NOMO-1 treated with dmso at 0.1 percent for 144 hours (cell line): ENCODE results near the gene LCLAT1.

Experiments
- DNase-seq: peaks from one replicate; lab custom pipeline; 2025; ENCODE audit not compliant: unreplicated experiment; lab: John Stamatoyannopoulos, UW

The LCLAT1 gene

DNA sequence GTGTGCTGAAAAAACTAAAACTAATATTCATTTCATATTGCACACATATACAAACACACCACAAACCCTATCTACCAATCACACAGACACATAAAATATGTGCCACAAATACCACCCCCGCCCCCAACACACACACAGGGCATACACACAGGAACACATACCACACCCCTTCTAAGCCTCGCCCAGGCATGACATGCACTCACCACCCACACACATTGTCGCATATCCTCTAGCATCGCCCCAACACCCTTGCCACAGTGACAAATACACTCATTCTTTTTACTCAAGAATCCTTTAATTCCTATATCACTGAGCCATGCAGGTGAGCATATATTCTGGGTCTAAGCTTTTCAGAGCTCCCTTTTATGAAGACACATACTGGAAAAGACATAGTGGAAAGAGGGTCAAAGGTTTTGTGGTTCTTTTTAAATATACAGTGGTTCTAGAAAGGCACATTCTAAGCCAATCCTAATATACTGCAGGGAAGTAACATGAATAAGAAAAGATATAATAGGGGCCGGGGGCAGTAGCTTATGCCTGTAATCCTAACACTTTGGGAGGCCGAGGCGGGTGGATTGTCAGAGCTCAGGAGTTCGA is 24.5 kb upstream of the LCLAT1 start:
- no peak for DNase-seq

DNA sequence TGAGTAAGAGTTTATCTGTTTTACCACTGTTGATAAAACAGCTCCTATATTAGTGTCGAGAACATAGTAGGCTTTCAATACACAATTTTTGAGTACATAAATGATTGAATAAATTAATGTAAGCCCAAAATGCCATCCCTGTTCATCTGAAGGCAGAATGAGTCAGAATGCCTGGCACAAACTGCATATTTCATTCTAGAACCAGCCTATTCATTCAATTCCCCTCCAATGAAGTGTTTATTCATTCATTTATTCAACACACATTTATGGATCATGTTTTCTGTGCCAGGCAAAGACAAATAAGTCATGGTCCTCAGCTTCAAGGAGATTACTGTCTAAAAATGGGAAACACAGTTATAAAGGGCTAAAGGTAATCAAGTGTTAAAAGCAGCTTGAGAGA is 22.8 kb upstream of the LCLAT1 start:
- no peak for DNase-seq

DNA sequence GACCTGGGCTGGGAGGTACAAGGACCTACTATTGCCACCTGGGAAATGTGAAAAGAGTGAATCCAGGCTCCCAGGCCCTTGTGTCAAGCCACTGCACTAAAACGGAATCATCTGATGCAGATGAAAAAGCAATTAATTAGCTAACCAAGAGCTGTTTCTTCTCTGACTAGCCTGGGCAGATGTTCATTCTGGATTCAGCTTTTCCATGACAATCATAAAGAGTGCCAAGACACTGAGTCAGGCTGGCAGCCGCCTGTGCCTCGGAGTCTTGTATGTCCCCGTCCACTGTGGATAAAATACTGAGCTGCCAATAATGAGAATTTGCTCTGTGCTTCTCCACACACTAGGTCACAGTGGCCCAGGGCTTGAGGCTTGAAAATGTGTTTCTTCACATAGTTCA is 21.7 kb upstream of the LCLAT1 start:
- no peak for DNase-seq

DNA sequence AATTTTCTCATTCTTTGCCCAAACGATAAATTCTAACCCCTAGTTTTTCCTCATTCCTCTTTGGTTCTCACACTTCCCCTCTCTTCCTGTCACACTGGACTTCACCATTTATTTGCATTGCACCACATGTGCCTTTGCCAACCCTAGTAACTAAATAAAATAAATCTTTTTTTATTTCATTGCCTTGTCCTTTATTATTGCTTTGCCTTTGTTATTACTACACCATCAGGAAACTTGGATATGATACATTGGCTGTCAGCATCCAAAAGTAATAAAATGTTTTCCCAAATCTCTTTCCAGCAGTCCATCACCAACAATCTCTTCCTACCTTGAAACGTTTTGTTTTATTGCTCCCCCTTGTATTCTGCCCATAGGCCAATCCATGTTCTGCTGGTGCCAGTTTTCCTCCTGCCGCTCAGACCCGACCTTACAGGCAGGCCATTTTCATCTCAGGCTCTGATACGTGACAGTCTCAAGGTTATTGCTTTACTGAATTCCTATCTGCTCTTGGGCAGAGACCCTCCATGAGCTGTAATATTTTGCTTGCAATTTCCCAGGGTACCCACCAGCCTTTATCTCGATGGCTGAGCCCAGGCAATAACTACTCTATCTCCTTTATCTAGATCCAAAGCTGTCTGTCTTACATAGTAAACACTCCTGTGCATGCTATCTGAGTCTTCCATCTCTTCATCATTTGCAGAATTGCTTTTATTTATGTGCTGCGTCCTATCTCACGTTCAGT is 19.3 kb upstream of the LCLAT1 start:
- DNase-seq = no peak

DNA sequence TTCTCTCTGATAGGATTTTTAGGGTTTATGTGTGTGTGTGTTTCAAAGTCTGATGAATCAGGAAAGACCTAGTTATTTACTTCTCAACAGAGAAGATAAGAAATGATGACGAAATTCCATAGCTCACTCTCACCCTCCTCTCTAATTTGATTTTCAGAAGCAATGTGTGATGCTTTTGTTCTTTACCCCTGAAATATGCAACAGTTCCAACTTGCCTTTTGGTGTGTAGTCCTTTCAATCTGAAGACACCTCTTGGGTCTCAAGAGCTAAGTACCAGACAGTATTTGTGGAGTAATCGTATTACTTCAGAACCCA is 18.7 kb upstream of the LCLAT1 start:
- no peak for DNase-seq

DNA sequence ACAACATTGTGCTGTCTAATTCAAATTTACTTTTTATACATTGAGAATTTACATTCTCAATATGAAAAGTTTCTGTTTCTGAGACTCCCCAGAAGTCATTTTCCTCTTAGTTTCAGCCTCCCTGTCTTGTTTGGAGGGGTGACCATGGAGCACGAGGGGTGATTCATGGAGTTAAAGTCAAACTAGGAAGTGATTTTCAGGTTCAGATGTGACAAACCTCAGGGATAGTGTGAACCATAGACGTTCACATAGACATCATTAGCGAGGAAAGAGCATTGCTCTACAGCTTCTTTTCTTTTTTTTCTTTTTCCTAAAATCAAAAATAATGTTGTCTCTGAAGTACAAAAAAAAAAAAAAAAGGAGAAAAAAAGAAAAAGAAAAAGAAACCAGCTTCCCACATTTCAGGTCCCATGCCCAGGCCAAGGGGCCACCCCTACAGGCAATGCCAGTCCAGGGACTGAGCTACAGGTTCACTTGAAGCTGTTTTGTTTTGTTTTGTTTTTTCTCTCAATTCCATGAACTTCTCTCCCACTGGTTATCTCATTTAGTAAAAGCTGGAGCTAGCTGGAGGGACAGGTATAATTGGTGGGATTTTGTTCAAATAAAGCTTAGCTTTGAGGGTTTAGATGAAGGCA is 18.1 kb upstream of the LCLAT1 start:
- no peak for DNase-seq

DNA sequence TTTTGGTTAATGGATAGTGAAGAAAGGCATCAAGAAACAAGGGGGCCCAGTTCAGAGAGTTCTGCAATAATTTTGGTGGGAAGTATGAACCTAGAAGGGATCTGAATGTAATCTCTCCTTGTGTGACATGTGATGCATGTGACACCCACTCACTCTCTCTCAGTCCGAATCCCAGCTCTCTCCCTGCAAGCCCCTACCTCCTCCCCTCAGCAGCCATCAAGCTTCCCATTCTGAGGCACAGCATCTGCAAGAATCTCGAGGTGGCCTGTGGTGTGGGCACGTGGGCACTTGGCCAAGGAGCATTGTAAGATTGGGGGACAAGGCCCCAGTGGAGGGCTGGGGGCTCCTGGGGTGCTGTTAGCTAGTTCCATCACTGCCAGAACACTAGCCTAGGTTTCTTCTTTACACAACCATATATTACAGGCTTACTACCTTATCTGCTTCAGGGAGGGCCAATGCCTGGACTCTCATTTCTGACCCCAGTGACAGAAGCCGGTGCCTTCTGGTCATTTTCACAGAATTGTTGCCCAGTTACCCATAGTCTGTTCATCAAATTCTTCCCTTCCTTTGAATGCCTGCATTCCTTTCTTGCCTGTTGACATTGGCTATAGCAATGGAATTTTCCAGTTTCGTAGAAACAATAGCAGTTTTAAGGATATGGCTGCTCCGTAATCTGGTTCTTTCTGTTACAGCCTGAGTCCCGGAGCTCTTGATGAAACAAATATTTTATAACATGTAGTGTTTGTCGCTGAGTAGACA is 13.3 kb upstream of the LCLAT1 start:
- DNase-seq = no peak

DNA sequence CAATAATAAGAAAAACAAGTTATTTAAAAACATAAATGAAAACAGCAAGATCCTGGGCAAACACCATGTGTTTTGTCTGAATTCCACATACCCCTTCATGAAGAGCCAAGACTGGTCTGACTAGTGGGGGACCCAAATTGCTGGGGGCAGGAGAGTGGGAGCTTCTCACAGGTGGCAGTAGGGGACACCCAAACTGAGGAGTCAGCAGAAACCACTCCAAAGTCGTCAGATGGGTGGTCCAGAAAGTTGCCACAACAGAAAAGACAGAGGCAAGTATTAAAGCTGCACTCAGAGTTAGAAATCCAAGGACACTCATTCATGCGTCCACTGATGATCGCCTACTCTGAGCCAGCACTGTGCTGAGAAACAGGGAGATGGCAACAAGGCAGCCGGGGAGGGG is 12.3 kb upstream of the LCLAT1 start:
- no peak for DNase-seq

DNA sequence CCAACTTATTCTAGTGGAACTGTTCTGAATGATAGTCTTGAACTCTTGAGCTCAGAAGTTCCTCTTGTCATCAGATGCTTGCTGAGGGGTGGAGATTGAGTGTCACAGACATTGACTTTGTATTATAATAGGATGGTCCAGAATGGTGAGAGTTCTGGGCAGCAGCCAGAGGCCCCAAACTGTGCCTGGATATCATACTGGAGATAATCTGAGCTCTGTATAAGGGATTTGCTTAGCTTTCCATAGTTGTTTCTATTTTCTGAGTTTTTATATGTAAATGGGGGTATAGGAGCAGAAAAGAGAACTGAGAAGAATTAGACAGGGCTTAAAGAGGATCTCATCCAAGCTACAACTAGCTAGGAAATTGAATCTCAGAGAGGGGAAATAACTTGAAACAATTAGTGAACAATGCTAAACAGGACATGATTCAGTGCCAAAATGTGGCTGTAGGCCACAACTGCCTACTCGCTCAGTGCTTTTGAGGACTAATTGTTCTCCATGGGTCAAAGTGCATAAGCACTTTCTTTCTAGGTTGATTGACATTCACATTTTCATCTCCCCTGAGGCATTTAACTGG is 10.1 kb upstream of the LCLAT1 start:
- DNase-seq = peak; percentile 54

DNA sequence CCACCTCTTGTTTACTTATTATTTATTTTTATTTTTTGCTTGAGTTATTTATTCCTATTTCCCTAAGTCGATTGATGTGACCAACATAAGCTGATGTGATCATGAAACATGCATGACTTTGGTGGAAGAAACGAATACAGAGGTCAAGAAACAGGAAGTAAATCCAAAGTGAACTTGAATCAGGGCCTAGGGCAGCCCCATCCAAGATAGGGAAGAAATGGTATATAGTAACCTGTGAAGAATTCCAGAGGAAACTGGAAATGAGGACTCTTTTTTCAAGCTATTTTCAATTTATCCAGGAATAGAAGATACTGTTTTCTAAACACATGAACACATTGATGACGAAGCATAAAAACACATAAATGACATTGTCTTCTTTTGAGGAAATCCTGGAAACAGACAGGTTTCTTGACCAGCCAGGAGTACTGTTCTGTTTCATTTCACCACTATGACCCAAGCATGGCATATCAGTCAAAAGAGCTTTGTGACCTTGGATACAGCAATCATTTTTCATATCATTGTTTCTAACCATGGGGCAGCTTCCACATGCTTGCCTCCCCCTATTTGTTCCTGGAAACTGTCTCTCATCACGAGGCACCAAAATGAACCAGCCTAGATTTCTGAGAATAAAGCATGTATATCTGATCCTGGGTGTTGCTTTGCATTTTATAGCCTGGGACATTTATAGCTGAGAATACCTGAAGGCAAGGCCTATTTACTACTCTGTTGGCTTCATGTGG is 9.1 kb upstream of the LCLAT1 start:
- DNase-seq = no peak

DNA sequence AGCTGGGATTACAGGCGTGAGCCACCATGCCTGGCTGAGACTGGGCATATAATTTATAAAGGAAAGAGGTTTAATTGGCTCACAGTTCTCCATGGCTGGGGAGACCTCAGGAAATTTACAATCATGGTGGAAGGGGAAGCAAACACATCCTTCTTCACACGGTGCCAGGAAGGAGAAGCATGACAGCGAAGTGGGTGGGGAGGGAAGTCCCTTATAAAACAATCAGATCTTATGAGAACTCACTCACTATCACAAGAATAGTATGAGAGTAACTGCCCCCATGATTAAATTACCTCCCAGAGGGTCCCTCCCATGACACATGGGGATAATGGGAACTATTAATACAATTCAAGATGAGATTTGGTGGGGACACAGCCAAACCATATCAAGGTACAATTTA is 7.8 kb upstream of the LCLAT1 start:
- no peak for DNase-seq

DNA sequence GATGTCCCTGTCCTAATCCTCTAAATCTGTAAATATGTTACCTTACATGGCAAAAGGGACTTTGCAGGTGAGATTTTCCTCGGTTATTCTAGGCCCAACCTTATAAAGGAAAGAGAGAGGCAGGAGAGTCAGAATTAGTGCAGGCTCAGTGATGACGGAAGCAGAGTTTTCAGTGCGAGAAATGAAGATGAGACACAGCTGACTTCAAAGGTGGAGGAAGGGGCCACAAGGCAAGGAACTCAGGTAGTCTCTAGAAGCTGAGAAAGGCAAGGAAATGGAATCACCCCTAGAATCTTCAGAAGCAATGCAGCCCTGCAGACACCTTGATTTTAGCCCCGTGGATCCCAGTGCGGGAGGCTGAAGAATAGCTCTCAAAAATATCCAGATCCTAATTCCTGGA is 7.2 kb upstream of the LCLAT1 start:
- no peak for DNase-seq

DNA sequence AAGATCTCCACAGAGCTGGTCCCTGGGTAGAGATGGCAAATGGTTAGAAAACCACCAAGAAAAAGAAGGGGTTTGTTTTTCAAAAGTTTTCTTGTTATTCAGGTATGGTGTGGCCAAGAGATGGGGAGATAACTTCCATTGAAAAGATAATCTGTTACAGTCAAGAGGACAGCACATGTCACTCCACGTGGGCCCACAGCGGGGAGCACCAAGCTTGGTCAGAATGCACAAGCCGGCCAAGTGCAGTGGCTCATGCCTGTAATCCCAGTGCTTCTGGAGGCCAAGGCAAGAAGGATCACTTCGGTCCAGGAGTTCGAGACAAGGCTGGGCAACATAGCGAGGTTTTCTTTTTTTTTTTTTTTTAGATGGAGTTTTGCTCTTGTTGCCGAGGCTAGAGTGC is 6.0 kb upstream of the LCLAT1 start:
- DNase-seq = no peak

DNA sequence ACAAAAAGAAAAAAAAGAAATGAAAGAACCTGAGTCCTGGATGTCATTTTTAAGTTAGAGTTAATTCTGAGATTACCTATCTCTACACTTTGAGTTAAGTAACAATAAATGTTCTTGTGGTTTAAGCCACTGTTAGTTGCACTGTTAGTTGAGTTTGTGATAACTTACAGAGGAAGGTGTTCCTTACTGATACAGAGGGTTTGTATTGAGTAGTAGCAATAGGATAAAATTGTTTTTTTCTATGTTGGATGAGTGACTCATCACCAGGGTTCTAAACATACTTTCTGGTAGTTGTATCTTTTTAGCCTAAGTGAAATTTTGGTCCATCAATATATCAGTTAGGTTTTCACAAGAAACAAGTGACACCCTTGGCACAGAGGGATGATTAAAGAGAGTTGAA is 4.0 kb upstream of the LCLAT1 start:
- no peak for DNase-seq

DNA sequence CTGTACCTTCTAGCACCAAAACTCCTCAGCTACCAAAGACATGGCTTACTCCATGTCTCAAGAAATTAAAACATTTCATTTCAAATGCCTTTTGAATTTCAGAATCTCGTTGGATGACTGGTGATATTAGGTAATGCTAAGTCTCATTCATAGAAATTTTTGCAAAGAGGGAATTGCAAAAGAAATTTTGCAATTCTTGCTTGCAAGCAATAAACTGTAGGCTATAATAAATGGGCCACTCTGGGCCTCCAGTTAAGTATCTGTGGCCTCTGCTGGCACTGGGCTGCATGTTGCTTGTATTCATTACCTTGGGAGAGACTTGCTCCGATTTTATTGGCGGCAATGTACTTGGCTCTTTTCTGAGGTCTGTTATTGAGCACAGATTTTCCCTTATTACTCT is 2.8 kb upstream of the LCLAT1 start:
- DNase-seq = peak; percentile 21

DNA sequence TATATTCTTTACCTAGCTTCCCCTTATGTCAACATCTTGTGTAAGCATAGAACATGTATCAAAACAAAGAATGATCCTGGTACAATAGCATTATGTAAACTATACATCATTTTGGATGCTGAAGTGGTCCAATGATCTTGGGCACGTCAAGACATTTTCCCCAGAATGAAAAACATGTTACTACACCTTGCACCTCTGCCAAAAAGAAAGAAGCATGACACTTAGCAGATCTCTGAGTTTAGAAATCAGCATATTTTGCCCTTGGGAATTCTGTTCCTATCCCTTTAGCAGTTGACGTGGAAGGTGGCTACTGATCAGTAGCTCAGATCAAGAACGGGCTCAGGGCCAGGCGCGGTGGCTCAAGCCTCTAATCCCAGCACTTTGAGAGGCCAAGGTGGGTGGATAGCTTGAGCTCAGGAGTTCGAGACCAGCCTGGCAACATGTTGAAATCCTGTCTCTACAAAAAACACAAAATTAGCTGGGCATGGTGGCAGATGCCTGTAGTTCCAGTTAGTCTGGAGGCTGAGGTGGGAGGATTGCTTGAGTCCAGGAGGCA is 1.7 kb upstream of the LCLAT1 start:
- DNase-seq = no peak

DNA sequence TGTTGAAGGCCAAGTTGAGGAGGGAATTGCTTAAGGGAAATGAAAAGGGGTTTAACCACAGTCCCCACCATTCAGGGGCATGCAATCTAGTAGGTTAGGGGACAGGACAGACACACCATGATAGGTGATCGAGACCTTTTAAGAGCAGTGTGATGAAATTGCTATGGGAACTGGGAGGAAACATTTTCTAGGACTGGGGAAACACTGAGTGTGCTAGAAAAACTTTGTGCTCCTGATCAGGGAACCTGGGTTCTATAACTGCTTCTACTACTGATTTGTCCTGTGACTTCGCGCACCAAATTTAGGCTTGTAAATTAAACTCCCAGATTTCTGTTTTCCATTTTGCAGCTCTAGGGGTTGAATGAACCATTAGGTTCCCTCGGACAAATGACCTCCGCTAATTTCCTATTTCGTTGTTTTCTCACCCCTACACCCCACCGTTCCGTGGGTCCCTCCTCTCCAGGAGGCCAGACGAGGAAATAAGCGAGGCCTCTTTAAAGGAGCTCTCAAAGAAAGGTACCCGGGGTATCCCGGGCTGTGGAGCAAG is 371 bp upstream of the LCLAT1 start:
- DNase-seq = no peak

DNA sequence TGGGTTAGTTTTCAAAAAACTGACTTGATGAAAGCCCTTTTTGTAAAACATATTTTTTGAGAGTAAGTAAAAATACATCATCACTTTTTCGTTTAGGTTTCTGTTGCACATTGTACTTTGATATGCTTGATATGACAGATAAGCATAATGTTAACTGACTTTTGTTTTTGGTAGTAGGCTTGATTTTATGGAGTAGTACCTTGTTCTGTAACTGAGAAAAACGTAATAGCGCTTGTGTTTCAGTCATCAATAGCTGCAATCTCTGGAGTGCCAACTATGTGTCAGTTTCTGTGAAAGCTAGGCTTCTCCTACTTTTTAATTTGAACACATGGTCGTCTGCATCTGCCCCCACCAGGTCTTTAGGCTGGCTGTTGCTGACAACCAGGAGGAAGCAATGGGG is 1.3 kb downstream of the LCLAT1 start:
- no peak for DNase-seq

DNA sequence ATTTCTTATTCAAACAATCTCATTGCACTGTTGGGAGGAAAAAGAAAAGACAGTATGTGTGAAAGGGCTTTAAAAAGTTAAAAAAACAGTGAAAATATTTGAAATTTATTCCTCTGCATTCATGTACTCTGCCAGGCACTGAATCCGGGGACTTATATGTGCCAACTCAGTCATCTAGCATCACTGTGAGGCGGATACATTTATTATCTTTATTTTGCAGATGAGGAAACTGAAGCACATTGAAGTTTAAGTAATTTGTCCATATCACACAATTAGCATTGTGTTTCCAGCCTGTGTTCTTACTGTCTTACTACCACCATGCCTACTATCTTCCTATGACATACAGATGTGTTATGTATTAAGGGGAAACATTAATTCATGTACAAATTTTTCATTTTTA is 1.8 kb downstream of the LCLAT1 start:
- no peak for DNase-seq

DNA sequence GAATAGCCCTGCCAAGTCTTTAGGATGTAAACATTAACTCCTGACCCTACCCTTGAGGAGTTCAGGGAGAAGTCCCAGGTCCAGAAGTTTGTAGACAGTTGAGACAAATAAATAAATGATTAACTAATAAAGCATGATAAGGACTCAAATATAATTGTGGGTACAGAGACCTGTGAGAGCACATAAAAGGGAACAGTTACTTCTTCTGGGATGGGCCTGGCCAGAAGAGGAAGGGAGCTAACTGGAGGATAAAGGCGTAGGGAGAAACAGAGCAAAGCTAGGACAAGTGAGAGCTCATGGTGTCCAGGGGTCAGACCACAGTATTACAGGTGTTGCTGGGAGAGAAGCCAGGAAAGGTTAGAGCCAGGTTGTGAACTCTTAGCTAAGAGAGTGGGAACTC is 3.0 kb downstream of the LCLAT1 start:
- DNase-seq = no peak
